GM04503 (cell line): ENCODE results near the gene DNAJA2.
A peak's percentile ranks its signal among the peaks of the same experiment; 100 is the strongest.
"Not testable (repeated sequence)": the region's sequence is repeated elsewhere in the genome, so short reads cannot be mapped to it uniquely, and the experiment has no call there.

Experiments
- DNase-seq: peaks from one replicate; pipeline ENCODE4 v3.0.0-alpha.2; 2012; ENCODE audit warnings: low read depth

Gene DNAJA2

GRCh38 chr16:46973207-46973995 lies at the start of gene DNAJA2:
TSS of gene DNAJA2 (minus strand) at chr16:46973674. CDS start at chr16:46973572, 102 bp downstream.
- DNase-seq: peak; percentile 44

- DNase-seq: no peak
Measured at GRCh38 chr16:47019568-47019967, 46.1 kb upstream of the DNAJA2 start.

GRCh38 chr16:47018223-47018891 lies 44.9 kb upstream of the DNAJA2 start:
- DNase-seq: no peak

DNA sequence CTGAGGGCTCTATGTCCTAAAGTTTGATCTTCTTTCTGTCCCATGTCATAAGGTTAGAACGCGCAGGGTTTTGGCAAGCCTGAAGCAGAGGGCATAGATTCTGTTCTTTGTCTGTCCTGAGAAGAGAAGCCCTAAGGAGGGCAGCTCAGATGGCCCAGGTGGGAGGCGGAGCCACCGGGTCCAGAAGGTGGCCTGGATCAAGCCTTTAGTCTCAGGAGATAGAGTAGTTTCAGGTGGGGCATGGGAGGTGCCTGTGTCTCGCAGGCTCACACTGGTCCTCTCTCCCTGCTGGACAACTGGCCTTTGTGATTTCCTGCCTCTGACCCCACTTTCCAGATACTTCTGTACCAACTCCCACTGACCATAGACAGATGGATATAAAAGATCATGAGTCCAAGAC lies 44.2 kb upstream of the DNAJA2 start:
- no peak for DNase-seq

DNA sequence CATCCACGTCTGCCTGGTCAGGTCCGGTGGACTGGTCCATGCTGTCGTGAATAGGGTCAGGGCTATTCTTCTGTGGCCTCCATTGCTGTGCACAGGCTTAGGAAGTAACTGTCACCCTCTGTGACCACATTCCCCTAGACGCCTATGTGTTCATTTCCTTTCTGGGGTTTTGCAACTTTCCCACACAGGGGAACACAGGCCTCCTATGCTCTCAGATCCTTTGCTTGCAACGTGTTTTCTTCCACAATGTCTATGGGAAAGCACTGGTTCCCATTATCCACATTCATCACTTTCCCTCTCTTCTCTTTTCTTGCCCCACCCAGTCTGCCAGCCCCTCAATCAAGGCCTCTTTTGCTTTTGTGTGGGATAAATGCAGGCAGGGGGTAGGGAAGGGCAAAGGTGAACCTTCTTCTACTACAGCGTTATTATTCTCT lies 43.2 kb upstream of the DNAJA2 start:
- DNase-seq: no peak

DNA sequence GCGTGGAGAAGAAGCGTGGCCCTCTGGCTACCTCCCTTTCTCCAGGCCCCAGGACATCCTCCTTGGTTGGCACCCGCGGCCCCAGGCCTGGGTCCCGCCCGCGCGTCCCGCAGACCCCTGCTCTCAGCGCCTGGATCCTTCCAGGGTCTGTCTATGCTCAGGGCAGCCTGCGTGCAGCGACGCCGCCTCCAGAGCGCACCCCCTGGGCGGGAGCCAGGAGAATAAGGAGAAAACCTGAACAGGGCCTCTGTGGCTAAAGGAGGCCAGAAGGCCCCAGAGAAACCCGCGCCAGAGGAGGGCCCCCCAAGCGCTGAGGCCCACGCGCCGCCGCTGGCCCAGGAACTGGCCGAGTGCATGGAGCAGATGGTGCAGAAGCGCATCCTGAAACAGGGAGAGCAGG lies 40.4 kb upstream of the DNAJA2 start:
- DNase-seq: no peak

- DNase-seq: no peak
Measured at GRCh38 chr16:47013172-47013571, 39.7 kb upstream of the DNAJA2 start.

GRCh38 chr16:47010812-47011211 lies 37.3 kb upstream of the DNAJA2 start:
- not testable (repeated sequence) for DNase-seq

DNA sequence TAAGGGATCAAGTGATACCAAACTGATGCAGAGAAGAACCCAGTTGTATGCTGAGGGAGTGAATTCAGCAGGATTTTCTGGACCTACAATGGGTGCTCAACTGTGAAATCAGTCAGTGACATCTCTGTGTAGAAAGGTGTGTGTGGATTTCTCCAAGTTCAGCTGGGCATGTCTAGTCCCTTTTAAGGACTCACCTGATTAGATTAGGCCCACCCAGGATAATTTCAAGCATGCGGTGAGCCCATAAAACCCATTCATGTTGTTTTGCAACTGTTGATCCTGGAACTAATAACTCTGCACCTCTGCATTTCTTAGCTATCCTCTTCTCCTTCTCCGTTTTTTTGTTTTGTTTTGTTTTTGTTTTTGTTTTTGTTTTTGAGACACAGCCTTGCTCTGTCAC lies 35.1 kb upstream of the DNAJA2 start:
- no peak for DNase-seq

DNA sequence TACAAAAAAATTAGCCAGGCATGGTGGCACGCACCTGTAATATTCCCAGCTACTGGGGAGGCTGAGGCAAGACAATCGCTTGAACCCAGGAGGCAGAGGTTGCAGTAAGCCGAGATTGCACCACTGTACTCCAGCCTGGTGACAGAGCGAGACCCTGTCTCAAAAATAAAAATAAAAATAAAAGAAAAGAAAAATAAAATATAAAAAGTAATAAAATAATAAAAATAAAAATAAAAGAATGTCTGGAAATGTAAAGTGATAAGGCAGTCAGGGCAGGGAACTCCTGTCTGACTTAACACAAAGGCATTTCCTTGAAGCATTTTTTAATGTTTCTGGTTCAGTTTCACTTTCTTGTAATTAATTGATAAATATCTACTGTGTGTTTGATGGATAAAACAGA lies 34.7 kb upstream of the DNAJA2 start:
- no peak for DNase-seq

- no peak for DNase-seq
Measured at GRCh38 chr16:47004652-47005051, 31.2 kb upstream of the DNAJA2 start.

DNA sequence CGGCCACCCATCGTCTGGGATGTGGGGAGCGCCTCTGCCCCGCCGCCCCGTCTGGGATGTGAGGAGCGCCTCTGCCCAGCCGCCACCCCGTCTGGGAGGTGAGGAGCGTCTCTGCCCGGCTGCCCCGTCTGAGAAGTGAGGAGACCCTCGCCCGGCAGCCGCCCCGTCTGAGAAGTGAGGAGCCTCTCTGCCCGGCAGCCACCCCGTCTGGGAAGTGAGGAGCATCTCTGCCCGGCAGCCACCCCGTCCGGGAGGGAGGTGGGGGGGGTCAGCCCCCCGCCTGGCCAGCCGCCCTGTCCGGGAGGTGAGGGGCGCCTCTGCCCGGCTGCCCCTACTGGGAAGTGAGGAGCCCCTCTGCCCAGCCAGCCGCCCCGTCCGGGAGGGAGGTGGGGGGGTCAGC lies 26.6 kb upstream of the DNAJA2 start:
- not testable (repeated sequence) for DNase-seq

GRCh38 chr16:46997844-46998243 lies 24.4 kb upstream of the DNAJA2 start:
- no peak for DNase-seq

- DNase-seq: no peak
Measured at GRCh38 chr16:46996952-46997458, 23.5 kb upstream of the DNAJA2 start.

GRCh38 chr16:46996391-46996790 lies 22.9 kb upstream of the DNAJA2 start:
- no peak for DNase-seq

DNA sequence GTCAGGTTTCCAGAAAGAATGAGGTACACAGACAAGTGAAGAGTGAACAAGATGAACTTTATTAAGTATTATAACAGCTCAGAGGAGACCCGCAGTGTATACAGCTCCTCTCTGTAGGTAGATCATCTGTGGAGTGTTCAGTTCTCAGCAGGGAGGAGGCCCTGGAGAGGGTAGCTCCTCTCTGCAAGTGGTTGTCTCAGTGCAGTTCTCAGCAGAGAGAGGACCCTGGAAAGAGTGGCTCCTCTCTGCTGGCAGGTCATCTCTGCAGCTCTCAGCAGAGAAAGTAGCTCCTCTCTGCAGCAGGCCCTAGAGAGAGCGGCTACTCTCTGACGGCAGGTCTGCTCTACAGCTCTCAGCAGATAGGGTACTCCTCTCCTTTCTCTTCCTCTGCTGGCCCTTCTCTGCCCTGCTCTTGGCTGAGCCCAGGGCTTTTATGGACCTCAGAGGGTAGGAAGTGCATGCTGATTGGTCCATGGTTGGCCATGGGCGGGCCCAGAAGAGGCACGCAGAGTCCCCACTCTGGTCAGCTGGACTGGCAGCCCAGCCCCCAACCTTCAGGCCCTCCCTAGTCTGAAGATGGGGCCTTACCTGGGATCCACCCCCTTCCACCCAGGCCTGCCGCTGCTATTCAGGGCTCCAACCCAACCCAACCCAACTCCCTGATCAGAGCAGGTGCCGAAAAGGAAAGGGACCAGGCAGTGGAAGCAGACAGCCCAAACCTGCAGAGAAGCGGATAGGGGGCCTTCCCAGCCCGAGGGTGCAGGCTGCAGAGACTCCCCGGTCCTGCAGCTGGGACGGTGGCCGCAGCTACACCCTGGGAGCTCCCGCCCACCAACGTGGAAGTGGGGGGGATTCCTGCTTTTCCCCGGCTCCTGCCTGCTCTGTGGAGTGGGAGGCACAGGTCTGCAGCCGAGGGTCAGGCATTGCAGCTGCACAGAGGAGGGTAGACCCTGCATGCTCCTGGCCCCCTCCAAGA lies 18.5 kb upstream of the DNAJA2 start:
- no peak for DNase-seq

DNA sequence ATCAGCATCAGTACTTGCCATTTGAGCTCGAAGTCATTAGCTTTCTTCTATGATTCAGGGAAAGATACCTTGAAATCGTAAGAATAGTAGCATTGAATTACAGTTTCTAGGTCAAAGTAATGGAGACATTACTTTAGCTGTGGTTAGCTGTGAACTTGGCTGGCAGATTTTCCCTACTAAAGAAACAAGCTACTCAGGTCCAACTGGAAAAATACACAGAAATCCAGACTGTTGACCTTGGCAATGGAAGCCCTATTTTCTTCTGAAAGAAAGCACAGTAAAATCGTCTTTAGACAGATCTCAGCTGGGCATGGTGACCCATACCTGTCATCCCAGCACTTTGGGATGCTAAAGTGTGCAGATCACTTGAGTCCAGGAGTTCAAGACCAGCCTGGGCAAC lies 13.4 kb upstream of the DNAJA2 start:
- DNase-seq: no peak

GRCh38 chr16:46986438-46986837 lies 13.0 kb upstream of the DNAJA2 start:
- DNase-seq: no peak

DNA sequence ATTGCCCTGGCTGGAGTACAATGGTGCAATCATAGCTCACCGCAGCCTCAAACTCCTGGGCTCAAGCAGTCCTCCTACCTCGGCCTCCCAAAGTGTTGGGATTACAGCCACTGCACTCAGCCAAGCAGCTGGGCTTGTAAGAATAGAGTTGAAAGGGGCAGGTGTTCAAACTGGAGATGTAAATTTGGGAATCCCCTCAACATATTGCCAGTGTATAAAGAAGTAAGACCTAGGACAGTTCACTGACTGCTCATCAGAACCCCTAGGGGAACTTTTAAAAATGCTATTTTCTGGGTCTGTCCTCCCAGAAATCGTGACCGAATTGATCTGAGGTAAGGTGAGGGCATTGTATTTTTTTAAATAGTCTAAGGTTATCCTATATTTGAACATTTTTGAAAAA lies 8.9 kb upstream of the DNAJA2 start:
- no peak for DNase-seq

GRCh38 chr16:46980926-46981325 lies 7.5 kb upstream of the DNAJA2 start:
- DNase-seq: no peak

DNA sequence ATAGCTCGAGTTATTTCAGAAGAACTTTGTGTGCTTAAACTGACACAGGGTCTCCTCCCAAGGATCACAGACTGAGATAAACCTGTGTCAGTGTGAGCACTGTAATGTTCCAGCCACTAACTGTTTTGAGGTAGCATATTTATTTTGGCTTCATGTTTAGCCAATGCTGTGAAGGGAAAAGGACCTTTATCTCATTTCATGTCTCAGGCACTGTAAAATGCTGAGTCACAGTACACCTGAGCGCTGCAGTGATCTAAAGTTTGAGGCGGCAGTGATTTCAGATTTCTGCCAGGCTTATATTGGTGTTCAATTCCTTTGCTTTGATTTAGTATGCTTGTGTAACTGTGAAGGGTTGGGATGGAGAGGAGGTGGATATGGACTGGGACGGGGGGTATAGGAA lies 3.1 kb upstream of the DNAJA2 start:
- no peak for DNase-seq

- no peak for DNase-seq
Measured at GRCh38 chr16:46975908-46976470, 2.5 kb upstream of the DNAJA2 start.
